HepG2 (cell line): ENCODE data around the gene ARF6.

ENCODE experiments used
- FOSL1 ChIP-seq: sonication (generic); formaldehyde crosslinking; IDR thresholded peaks from 2 replicates; pipeline ENCODE4 v1.9.0; 2021; ENCODE audit warnings: missing genetic modification reagents, borderline replicate concordance
- POLR2A ChIP-seq, 2 experiments: IDR thresholded peaks; 2 replicates each; pipeline ENCODE4 v1.6.1; 2011; ENCODE audit warnings: low read depth in 2 of 2, low read length in 2 of 2, mild to moderate bottlenecking in 1 of 2, moderate library complexity in 1 of 2; ENCODE audit not compliant: insufficient read depth in 1 of 2
- SMARCC2 ChIP-seq: fragments of 450-650 bp; IDR thresholded peaks from 2 replicates; pipeline ENCODE4 v1.6.1; 2017; ENCODE audit warnings: antibody characterized with exemption, mild to moderate bottlenecking
- TF ChIP-seq, protein P1 (sequence below): sonication (generic); formaldehyde crosslinking; conservative IDR thresholded peaks from 2 replicates; pipeline ENCODE4 v1.5.0; 2020; ENCODE audit warnings: missing genetic modification reagents
- TF ChIP-seq, protein P2 (sequence below), 2 experiments: sonication (generic) in 1 of 2; formaldehyde crosslinking in 1 of 2; IDR thresholded peaks; 2 replicates each; pipeline versions ENCODE4 v1.5.1 to v1.6.1; 2011 to 2020; ENCODE audit warnings: borderline replicate concordance in 1 of 2, low read depth in 1 of 2, low read length in 1 of 2, mild to moderate bottlenecking in 1 of 2, missing genetic modification reagents in 1 of 2, moderate library complexity in 1 of 2

DNA sequence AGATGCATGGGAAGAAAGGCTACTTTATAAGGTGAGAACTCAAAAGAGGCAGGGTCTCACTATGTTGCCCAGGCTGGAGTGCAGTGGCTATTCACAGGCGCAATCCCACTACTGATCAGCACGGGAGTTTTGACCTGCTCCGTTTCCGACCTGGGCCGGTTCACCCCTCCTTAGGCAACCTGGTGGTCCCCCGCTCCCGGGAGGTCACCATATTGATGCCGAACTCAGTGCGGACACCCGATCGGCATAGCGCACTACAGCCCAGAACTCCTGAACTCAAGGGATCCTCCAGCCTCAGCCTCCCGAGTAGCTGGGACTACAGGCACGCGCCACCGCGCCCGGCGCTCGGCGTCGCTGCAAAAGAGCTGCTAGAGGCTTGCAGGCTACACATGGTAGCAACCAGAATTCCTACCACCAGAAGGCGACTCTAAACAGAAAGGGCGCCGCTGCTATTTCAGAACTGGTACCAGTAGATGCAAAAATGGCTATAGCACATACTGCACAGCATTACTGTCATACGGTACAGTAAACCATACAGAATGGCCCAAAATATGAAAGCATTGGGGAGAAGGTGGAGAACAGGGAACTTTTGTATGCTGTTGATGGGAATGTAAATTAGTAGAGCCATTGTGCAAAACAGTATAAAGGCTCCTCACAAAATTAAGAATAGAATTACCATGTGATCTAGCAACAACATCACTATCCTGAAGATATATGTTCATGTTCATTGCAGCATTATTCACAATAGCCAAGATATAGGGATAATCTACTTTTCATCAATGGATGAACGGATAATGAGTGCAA is 39.1 kb upstream of the ARF6 start:
- no peak for TF ChIP-seq SMARCC2
- TF ChIP-seq POLR2A (IDR thresholded peaks at IDR 0.05; ENCODE audit: insufficient read depth in 1 of 2, low read depth in 2 of 2, low read length in 2 of 2), result no peak
- TF ChIP-seq, protein P1, sequence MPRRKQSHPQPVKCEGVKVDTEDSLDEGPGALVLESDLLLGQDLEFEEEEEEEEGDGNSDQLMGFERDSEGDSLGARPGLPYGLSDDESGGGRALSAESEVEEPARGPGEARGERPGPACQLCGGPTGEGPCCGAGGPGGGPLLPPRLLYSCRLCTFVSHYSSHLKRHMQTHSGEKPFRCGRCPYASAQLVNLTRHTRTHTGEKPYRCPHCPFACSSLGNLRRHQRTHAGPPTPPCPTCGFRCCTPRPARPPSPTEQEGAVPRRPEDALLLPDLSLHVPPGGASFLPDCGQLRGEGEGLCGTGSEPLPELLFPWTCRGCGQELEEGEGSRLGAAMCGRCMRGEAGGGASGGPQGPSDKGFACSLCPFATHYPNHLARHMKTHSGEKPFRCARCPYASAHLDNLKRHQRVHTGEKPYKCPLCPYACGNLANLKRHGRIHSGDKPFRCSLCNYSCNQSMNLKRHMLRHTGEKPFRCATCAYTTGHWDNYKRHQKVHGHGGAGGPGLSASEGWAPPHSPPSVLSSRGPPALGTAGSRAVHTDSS (CRISPR knock-in tag), result no peak
- no peak for TF ChIP-seq FOSL1 (CRISPR knock-in tag)
- TF ChIP-seq, protein P2, sequence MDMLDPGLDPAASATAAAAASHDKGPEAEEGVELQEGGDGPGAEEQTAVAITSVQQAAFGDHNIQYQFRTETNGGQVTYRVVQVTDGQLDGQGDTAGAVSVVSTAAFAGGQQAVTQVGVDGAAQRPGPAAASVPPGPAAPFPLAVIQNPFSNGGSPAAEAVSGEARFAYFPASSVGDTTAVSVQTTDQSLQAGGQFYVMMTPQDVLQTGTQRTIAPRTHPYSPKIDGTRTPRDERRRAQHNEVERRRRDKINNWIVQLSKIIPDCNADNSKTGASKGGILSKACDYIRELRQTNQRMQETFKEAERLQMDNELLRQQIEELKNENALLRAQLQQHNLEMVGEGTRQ (IDR thresholded peaks at IDR 0.05; ENCODE audit: low read depth, low read length), result no peak
- TF ChIP-seq, protein P2 (CRISPR knock-in tag; IDR thresholded peaks at IDR 0.05; ENCODE audit: borderline replicate concordance), result no peak
